Type B pancreatic cell (in vitro differentiated cells): Measurements from ENCODE around the gene OTUB1. TPM values are rescaled to one million over a fixed set of nuclear protein-coding genes. Genes with fewer than 3 reads are reported as not detected.
A peak's percentile ranks its signal among the peaks of the same experiment; 100 is the strongest.

Source experiments
- DNase-seq: peaks from one replicate; pipeline ENCODE4 v3.0.0; 2021; ENCODE audit warnings: mixed read lengths; ENCODE audit not compliant: unreplicated experiment; ENCODE audit errors: extremely low spot score
- H3K27ac Mint-ChIP-seq: 2 replicates; pipeline ENCODE4 v1.8.0; 2021; ENCODE audit warnings: mild to moderate bottlenecking, mixed read lengths
- H3K27me3 Mint-ChIP-seq: 2 replicates; pipeline ENCODE4 v1.8.0; 2021; ENCODE audit warnings: mixed read lengths
- H3K36me3 Mint-ChIP-seq: 2 replicates; pipeline ENCODE4 v1.8.0; 2021; ENCODE audit warnings: mixed read lengths
- H3K4me1 Mint-ChIP-seq: one replicate; pipeline ENCODE4 v1.8.0; 2021; ENCODE audit warnings: mixed read lengths; ENCODE audit not compliant: unreplicated experiment
- H3K4me3 Mint-ChIP-seq: 2 replicates; pipeline ENCODE4 v1.8.0; 2021; ENCODE audit warnings: mild to moderate bottlenecking, mixed read lengths
- H3K9me3 Mint-ChIP-seq: 2 replicates; pipeline ENCODE4 v1.8.0; 2021; ENCODE audit warnings: mixed read lengths
- long read RNA-seq: library from polyadenylated mRNA; unstranded; transcript quantifications from one replicate; pipeline ENCODE4 v2.0.0, GENCODE V29; 2020
- total RNA-seq: library from RNA; stranded (reverse); gene quantifications from 2 replicates; pipeline ENCODE4 v1.2.1, GENCODE V29; 2021; ENCODE audit warnings: low replicate concordance
- TF ChIP-seq, protein P1 (sequence below): fragments of 200-600 bp; sonication (generic); conservative IDR thresholded peaks from 2 replicates; pipeline ENCODE4 v1.5.0; 2021; ENCODE audit warnings: antibody characterized with exemption, mild to moderate bottlenecking

The OTUB1 gene, protein sequence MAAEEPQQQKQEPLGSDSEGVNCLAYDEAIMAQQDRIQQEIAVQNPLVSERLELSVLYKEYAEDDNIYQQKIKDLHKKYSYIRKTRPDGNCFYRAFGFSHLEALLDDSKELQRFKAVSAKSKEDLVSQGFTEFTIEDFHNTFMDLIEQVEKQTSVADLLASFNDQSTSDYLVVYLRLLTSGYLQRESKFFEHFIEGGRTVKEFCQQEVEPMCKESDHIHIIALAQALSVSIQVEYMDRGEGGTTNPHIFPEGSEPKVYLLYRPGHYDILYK
- total RNA-seq, result 101 and 105 TPM in 2 replicates
- long read RNA-seq, transcript OTUB1-209 (7 exons, 1,729 nt), result major isoform, 32 of 41 reads
- long read RNA-seq, transcript OTUB1-201 (6 exons, 2,493 nt), result minor isoform, 7 of 41 reads
- long read RNA-seq, partial matches to known transcripts, result 0 of 41 reads
- long read RNA-seq, other reads (novel, unspliced or antisense), result 1 of 41 reads

DNA sequence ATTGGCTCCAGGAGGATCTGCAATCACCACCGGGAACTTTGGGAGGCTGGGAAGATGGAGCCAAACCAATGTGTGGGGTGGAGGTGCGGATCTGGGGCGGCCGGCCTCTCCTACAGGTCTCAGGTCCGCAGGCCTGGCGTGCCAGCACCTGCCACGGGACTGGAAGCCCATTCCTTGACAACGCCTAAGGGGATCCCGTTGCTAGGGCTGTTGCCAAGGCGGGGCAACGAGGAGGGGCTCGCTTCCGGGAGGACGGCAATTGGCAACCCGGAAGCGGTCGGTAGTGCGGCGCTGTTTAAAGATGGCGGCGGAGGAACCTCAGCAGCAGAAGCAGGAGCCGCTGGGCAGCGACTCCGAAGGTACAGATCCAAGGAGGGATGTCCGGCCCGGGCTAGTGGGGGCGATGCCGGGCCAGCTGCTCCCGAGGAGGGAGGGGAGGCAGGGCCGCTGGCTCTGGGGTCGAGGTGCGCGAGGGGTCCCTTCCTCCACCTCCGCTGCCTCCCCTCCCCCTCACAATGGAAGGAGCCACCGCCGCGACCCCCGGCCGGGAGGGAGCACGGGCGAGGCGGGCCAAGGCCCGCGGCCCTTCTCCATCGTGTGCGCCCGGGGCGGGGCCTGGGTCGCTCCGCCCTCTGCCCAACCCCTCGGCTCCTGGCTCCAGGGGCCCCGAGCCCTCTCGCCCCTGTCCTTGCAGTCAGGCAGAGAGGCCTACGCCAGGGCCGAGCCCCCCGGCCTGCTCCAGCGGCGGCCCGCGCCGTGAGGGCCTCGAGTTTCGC lies at the start of gene OTUB1:
Gene OTUB1 (plus strand): TSS at position 283 of the 776 bp plus-strand sequence. CDS start 19 bp downstream, at position 302.
- H3K27me3 Mint-ChIP-seq, result no peaks in the 10 kb centered on the region
- H3K4me3 Mint-ChIP-seq, result peak within 1 kb of the TSS; percentile 100
- no peaks in the 10 kb centered on the region for H3K9me3 Mint-ChIP-seq
- DNase-seq, result peak; percentile 94
- peak within 1 kb of the TSS; percentile 97 for H3K27ac Mint-ChIP-seq
- peaks cover 11% of the 10 kb centered on the region for H3K36me3 Mint-ChIP-seq
- H3K4me1 Mint-ChIP-seq, result peaks cover 21% of the 10 kb centered on the region
- TF ChIP-seq, protein P1, sequence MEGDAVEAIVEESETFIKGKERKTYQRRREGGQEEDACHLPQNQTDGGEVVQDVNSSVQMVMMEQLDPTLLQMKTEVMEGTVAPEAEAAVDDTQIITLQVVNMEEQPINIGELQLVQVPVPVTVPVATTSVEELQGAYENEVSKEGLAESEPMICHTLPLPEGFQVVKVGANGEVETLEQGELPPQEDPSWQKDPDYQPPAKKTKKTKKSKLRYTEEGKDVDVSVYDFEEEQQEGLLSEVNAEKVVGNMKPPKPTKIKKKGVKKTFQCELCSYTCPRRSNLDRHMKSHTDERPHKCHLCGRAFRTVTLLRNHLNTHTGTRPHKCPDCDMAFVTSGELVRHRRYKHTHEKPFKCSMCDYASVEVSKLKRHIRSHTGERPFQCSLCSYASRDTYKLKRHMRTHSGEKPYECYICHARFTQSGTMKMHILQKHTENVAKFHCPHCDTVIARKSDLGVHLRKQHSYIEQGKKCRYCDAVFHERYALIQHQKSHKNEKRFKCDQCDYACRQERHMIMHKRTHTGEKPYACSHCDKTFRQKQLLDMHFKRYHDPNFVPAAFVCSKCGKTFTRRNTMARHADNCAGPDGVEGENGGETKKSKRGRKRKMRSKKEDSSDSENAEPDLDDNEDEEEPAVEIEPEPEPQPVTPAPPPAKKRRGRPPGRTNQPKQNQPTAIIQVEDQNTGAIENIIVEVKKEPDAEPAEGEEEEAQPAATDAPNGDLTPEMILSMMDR, result no peak

DNA sequence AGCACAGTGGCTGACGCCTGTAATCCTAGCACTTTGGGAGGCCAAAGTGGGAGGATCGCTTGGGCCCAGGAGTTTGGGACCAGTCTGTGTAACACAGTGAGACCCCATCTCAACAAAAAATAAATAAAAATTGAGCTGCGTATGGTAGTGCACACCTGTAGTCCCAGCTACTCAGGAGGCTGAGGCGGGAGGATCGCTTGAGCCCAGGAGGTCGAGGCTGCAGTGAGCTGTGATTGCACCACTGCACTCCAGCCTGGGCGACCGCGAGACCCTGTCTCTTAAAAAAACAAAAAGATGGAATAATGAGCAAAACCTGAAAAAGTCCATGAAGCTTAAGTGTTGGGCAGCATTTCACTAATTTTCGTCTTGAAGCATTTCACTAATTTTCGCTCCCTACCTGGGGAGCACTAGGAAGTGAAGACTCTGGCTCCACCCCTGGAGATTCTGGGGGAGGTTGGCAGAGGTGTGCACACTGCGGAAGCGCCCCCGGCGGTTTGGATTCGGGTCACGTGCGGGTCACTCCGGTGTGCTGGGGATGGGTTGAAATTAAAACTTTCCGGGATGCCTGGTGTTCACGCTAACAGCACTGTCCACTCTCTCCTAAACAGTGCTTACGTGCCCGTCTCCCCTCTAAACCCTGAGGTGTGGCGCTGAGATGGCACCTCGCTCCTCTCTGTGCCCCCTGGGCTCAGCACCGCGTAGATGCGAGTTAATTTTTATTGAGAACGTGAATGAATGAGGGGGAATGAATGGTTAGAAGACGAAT lies 48.3 kb upstream of the OTUB1 start:
- DNase-seq, result no peak
- H3K27ac Mint-ChIP-seq, result peak overlapping the region; percentile 93
- peak overlapping the region; percentile 91 for H3K4me3 Mint-ChIP-seq
- no peaks in the 10 kb centered on the region for H3K9me3 Mint-ChIP-seq
- H3K27me3 Mint-ChIP-seq, result no peaks in the 10 kb centered on the region
- H3K4me1 Mint-ChIP-seq, result peaks cover 18% of the 10 kb centered on the region
- H3K36me3 Mint-ChIP-seq, result no peaks in the 10 kb centered on the region
- TF ChIP-seq, protein P1, result no peak

DNA sequence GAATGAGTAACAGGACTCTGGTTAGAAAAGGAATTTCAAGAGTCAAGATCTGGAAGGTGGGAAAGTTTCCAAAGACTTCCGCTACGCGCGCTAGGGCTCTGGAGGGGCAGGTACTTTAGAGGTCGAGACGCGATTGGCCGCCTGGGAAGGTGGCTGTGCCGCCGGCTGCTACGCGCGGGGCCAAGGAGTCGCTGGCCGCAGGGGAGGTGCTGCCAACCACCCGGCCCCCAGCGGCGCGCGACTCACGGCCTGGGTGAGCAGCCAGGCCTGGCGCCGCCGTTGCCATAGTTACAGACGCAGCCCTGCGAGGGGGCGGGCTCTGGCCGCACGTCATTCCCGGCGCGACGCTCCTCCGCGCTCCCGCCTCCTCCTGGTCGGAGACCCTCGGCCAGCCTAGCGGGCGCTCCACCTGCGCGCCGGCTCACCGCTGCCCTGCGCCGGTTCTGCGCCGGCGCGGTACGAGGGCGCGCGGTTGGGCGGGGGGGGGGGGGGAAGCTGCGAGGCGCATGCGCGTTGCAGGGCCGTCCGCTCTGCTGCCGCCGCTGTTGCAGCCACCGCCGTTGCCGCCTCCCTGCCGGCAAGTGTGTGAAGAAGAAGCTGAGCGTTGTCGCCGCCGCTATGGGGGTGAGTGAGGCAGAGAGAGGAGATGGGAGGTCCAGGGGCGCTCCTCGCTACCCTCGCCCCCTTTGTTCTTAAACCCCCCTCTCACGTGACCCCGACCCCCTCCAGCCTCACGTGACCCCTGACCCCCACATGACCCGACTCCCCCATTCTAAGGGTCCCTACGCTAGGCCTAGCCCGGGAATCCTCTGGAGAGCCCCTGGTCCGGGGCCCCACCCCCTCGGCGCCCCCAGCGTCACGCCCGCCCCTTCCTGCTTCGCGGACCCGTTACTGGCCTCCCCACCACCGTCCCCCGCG lies 47.5 kb upstream of the OTUB1 start, which contains the start of gene NAA40:
Gene NAA40 (plus strand): TSS at position 524 of the 918 bp plus-strand sequence. CDS start 95 bp downstream, at position 619.
- H3K27me3 Mint-ChIP-seq, result no peaks in the 10 kb centered on the region
- peaks cover 21% of the 10 kb centered on the region for H3K4me1 Mint-ChIP-seq
- H3K4me3 Mint-ChIP-seq, result peak within 1 kb of the TSS; percentile 91
- peak within 1 kb of the TSS; percentile 93 for H3K27ac Mint-ChIP-seq
- peak; percentile 96 for DNase-seq
- no peaks in the 10 kb centered on the region for H3K36me3 Mint-ChIP-seq
- no peaks in the 10 kb centered on the region for H3K9me3 Mint-ChIP-seq
- TF ChIP-seq, protein P1, result peak; percentile 5

DNA sequence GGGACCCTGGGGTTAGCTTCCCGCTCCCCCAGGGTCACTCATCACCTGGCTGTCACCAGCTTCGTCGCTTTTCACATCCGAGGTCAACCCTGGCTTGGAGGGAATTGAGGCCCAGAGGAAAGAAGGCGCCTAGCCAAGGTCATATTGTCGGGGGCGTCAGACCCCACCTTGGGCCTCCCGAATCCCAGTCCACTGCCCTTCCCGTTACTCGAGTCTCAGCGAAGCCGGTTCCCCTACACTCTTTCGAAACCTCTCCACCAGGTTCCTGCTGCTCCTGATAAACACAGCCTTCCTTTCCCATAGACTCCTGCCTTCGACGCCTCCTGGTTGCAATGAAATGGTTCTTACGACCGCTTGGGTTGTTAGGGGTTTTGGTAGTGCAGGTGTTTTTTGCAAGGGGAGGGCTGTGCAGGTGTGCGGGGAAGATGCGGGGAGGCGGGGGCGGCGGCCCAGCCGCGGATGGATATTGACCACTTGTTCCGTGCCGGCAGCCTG lies 46.8 kb upstream of the OTUB1 start:
- peaks cover 27% of the 10 kb centered on the region for H3K4me1 Mint-ChIP-seq
- no peaks in the 10 kb centered on the region for H3K36me3 Mint-ChIP-seq
- H3K9me3 Mint-ChIP-seq, result no peaks in the 10 kb centered on the region
- peak overlapping the region; percentile 91 for H3K4me3 Mint-ChIP-seq
- TF ChIP-seq, protein P1, result no peak
- H3K27ac Mint-ChIP-seq, result peak overlapping the region; percentile 92
- DNase-seq, result no peak
- no peaks in the 10 kb centered on the region for H3K27me3 Mint-ChIP-seq
